T-helper 2 cell (primary cell): ENCODE results near the gene ZNF799.
"Not testable (repeated sequence)": the region's sequence is repeated elsewhere in the genome, so short reads cannot be mapped to it uniquely, and the experiment has no call there.

Source experiments
- DNase-seq, 5 experiments: peaks; one replicate each; pipeline versions ENCODE4 v3.0.0 to v3.0.0-alpha.2; 2012 to 2022
- total RNA-seq, 2 donors: gene quantifications; one replicate each; lab custom pipeline; 2026; lab: John Stamatoyannopoulos, UW

Gene ZNF799
- 3.4 to 4.3 reads per million in 2 donors for total RNA-seq

DNA sequence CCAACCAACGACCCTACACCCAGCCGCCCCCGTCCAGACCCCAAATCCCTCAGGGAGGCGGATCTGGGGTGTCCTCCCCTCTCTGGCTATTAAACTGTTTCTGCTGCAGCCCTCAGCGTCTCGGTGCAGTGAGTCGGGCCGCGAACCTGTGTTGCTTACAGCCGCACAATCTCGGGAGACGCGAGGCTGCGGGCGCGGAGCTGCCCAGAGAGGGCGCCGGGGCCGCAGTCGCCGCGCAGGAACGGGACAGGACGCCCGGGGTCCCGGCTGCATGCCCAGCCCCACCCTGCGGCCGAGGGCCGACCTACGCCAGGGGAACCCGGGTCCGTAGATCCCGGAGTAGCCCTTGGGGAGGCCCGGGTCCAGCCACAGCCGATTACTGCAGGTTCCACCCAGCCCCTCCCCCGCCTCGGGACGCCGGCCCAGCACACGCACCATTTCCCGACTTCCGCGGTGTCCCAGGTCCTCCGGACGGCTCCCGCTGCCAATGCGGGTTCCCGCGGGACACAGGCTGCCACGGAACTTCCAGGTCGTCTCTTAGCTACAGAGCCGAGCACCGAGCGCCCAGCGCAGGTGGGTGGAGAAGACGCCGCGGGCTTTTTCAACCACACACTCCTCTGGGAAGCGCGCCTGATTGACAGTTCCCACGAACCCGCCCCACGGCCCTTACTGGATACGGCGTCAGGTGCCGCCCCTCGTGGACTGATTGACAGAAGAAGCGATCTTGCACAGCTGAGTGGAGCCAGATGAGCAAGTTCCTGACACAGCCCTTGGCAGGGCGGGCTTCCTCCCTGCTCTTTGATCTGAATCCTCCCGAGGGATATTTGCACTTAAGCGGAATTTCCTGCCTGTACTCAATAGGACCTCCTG, at the start of gene ZNF799:
TSS of gene ZNF799 (minus strand) at position 639 of the 870 bp plus-strand sequence. CDS start at position 438, 201 bp downstream.
- DNase-seq = peak; percentile 38 to 92 (median 70)

DNA sequence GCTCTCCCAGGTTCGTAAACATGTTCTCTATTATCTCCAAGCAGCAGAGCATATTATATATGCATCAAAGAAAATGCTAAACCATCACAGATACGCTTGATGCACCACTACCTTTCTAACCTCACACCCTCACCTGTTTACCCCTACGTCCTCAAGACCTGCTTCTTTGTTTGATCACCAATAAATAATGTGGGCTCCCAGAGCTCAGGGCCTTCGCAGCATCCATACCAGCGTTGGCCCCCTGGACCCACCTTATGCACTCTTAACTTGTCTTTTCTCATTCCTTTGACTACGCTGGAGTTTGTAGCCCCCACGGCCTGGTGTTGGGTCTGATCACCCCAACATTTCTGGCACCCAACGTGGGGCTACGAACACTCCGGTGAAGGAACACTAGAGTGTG, 49.8 kb upstream of the ZNF799 start:
- DNase-seq = no peak

DNA sequence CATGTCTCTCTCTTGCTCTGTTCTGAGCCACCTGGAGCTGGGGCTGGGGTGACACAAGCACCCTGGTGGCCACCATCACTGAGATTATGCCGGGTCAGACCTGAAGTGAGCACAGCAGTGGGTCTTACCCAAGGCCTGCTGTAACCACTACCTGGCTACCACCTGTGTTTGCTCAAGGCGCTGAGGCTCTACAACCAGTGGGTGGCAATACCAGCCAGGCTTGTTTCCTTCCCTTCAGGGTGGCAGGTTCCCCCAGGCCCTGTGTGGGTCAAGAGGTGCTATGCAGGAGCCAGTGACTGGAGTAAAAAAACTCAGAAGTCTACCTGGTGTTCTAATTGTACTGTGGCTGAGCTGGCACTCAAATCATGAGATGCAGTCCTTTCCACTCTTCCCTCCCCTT, 47.7 kb upstream of the ZNF799 start:
- no peak for DNase-seq

DNA sequence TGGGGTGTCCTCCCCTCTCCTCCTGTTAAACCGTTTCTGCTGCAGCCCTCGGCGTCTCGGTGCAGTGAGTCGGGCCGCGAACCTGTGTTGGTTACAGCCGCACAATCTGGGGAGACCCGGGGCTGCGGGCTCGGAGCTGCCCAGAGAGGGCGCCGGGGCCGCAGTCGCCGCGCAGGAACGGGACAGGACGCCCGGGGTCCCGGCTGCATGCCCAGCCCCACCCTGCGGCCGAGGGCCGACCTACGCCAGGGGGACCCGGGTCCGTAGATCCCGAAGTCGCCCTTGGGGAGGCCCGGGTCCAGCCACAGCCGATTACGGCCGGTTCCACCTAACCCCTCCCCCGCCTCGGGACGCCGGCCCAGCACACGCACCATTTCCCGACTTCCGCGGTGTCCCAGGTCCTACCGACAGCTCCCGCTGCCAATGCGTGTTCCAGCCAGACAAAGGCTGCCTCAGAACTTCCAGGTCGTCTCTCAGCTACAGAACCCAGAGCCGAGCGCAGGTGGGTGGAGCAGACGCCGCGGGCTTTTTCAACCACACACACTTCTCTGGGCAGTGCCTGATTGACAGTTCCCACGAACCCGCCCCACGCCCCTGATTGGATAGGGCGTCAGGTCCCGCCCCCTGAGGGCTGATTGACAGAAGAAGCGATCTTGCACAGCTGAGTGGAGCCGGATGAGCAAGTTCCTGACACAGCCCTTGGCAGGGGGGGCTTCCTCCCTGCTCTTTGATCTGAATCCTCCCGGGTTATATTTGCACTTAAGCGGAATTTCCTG, 39.7 kb upstream of the ZNF799 start, which contains the start of gene ZNF443:
TSS of gene ZNF443 (minus strand) at position 481 of the 776 bp plus-strand sequence. CDS start at position 374, 107 bp downstream.
- DNase-seq = peak; percentile 86 to 99 (median 97)

DNA sequence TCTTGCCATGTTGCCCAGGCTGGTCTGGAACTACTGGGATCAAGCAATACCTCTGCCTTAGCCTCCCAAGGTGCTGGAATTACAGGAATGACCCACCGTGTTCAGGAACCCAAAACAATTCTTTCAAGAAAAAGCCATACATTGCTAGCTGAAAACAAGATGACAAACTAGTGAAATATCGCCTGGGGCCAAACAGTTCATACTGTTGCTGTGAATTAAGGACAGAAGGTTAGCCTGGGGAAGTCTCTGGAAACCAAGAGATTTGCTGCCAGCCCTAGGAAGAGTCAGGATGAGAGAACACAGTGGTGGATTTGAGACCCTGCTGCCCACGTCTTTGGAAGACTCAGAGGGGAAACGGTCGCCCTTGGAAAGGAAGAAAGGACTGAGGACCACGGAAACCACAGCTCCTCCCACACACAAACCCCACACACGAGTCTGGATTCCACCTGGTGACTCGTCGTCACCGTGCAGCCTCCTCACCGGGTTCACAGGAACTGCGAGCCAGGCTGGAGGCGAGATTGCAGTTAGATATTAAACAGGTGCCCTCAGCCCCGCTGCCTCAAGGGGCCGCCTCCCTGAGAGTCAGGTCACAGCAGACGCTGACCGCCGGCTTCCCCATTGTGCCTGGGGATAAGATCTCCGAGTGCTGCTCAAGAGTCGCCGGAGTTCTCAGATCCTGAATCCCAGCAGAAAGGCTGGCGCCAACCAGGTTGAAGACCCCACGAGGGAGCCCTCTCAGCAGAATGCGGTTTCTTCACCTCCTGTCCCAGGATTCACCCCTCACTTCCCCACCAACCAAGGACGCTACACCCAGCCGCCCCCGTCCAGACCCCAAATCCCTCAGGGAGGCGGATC, 38.8 kb upstream of the ZNF799 start:
- peak in 3 of 5 experiments; percentile 31 to 57 (median 35) for DNase-seq

DNA sequence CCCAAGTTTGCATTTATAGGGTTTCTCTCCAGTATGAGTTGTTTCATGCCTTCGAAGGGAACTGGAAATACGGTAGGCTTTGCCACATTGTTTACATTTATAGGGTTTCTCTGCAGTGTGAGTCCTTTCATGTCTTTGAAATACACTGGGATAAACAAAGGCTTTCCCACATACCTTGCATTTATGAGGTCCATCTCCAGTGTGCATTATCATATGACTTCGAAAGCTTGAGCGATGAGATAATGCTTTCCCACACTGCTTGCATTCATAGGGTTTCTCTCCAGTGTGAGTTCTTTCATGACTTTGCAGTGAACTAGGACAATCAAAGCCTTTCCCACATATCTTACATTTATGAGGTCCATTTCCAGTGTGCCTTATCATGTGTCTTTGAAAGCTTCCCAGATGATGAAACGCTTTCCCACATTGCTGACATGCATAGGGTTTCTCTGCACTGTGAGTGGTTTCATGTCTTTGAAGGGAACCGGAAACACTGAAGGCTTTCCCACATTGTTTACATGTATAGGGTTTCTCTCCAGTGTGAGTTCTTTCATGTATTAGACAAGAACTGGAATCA, 29.7 kb upstream of the ZNF799 start:
- DNase-seq = peak in 1 of 5 experiments; percentile 3

DNA sequence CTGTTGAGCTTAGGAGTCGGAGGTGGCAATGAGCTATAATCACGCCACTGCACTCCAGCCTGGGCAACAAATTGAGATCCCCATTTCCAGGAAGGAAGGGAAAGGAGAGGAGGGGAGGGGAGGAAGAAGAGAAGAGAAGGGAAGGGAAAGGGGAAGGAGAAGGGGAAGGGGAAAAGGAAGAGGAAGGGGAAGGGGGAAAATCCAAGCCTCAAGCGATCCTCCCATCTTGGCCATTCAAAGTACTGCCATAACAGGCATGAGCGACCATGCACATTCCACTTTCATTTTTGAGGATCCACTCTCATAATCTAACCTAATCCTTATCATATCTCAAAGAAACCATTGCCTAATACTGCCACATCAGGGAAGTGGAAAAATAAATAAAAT, 24.8 kb upstream of the ZNF799 start:
- no peak for DNase-seq

DNA sequence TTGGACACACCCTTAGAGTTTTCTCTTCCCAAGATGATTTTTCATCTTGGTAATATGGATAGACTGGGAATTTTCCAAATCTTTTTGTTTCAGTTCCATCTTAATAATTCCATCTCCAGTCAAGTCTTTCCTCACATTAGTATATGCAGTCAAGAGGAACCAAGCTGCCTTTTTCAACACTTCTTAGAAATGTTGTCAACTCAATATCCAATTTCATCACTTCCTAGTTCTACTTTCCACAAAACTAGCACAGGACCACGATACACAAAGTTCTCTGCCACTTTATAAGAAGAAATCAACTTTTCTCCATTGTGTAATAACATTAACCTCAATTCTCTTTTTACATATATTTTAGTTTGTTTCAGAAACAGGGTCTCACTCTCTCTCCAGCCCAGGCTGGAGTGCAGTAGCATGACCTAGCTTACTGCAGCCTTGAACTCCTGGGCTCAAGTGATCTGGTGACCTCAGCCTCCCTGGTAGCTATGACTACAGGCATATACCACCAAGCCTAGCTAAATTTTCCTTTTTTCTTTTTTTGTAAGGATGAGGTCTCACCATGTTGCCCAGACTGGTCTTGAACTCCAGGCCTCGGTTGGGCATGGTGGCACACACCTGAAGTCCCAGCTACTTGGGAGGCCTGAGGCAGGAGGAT, 24.3 kb upstream of the ZNF799 start:
- DNase-seq = no peak

DNA sequence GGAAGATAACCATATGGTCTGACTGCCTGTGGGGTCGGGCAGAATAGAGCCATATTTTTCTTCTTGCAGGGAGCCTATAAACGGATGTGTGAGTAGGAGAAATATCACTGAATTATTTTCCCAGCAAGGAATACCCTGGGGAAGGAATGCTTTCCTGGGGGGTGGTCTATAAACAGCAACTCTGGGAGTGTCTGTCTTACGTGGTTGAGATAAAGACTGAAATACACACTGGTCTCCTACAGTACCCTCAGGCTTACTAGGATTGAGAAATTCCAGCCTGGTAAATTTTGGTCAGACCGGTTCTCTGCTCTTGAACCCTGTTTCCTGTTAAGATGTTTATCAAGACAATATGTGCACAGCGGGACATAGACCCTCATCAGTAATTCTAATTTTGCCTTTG, 16.2 kb upstream of the ZNF799 start:
- not testable (repeated sequence) for DNase-seq

DNA sequence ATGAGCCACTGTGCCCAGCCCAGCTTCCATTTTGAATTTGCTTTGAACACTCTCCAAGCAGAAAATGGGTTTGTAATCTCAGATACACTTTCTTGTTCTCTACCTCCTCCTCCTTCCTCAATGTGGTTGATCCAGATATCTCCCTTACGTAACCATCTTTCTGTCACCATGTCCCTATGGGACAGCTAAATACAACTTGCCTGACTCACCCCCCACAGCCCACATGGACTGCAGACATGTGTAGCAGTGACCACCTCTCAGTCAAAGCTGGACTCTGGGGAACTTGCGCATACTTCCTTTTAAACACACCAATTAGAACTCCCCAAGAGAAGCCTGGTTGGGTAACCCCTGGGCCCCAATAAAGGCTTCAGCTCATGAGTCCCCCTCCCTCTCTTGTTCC, 10.8 kb upstream of the ZNF799 start:
- DNase-seq = no peak

DNA sequence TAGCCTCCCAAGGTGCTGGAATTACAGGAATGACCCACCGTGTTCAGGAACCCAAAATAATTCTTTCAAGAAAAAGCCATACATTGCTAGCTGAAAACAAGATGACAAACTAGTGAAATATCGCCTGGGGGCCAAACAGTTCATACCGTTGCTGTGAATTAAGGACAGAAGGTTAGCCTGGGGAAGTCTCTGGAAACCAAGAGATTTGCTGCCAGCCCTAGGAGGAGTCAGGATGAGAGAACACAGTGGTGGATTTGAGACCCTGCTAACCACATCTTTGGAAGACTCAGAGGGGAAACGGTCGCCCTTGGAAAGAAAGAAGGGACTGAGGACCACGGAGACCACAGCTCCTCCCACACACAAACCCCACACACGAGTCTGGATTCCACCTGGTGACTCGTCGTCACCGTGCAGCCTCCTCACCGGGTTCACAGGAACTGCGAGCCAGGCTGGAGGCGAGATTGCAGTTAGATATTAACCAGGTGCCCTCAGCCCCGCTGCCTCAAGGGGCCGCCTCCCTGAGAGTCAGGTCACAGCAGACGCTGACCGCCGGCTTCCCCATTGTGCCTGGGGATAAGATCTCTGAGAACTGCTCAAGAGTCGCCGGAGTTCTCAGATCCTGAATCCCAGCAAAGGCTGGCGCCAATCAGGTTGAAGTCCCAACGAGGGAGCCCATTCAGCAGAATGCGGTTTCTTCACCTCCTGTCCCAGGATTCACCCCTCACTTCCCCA, 1.0 kb downstream of the ZNF799 start:
- peak in 3 of 5 experiments; percentile 1 to 22 (median 5) for DNase-seq

DNA sequence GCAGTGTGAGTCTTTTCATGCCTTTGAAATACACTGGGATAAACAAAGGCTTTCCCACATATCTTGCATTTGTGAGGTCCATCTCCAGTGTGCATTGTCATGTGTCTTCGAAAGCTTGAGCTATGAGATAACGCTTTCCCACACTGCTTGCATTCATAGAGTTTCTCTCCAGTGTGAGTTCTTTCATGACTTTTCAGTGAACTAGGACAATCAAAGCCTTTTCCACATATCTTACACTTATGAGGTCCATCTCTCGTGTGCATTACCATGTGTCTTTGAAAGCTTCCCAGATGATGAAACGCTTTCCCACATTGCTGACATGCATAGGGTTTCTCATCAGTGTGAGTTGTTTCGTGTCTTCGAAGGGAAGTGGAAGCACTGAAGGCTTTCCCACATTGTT, 9.9 kb downstream of the ZNF799 start:
- DNase-seq = not testable (repeated sequence)

DNA sequence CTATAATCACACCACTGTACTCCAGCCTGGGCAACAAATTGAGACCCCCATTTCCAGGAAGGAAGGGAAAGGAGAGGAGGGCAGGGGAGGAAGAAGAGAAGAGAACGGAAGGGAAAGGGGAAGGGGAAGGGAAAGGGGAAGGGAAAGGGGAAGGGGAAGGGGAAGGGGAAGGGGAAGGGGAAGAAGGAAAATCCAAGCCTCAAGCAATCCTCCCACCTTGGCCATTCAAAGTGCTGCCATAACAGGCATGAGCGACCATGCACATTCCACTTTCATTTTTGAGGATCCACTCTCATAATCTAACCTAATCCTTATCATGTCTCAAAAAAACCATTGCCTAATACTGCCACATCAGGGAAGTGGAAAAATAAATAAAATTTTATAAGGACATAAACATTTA, 14.7 kb downstream of the ZNF799 start:
- not testable (repeated sequence) for DNase-seq

DNA sequence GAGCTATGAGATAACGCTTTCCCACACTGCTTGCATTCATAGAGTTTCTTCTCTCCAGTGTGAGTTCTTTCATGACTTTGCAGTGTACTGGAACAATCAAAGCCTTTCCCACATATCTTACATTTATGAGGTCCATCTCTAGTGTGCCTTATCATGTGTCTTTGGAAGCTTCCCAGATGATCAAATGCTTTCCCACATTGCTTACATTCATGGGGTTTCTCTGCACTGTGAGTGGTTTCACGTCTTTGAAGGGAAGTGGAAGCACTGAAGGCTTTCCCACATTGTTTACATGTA, 20.7 kb downstream of the ZNF799 start:
- no peak for DNase-seq

DNA sequence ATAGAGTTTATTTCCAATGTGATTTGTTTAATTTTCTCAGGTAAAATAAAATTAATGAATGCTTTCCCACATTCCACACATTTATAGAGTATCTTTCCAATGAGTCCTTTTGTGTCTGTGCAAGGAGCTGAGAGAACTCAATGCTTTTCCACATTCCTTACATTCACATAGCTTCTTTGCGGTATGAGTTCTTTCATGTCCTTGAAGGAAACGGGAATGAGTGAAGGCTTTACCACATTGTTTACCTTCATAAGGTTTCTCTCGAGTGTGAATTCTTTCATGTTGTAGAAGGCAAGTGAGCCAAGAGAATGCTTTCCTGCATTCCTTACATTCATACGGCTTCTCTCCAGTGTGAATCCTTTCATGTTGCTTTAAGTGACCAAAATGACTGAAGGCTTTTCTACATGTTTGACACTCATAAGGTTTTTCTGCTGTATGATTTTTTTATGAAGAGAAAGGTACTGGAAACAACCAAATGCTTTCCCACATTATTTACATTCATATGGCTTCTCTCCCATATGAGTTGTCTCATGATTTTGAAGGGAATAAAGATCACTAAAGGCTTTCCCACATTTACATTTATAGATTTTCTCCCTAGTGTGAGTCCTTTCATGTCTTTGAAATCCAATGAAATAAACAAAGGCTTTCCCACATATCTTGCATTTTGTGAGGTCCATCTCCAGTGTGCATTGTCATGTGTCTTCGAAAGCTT, 21.2 kb downstream of the ZNF799 start:
- DNase-seq = no peak

DNA sequence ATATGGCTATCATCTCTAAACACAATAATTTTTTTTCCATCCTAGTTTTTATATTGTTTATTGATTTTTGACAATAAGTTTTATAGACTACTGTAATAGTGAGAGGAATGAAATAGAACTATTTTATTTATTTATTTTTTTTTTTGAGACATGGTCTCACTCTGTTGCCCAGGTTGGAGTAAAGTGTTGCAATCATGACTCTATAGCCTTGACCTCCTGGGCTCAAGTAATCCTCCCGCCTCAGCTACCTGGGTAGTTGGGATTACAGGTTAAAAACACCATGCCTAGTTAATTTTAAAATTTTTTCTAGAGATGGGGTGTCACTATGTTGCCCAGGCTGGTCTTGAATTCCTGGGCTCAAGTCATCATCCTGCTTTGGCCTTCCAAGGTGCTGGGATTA, 27.0 kb downstream of the ZNF799 start:
- DNase-seq = no peak

DNA sequence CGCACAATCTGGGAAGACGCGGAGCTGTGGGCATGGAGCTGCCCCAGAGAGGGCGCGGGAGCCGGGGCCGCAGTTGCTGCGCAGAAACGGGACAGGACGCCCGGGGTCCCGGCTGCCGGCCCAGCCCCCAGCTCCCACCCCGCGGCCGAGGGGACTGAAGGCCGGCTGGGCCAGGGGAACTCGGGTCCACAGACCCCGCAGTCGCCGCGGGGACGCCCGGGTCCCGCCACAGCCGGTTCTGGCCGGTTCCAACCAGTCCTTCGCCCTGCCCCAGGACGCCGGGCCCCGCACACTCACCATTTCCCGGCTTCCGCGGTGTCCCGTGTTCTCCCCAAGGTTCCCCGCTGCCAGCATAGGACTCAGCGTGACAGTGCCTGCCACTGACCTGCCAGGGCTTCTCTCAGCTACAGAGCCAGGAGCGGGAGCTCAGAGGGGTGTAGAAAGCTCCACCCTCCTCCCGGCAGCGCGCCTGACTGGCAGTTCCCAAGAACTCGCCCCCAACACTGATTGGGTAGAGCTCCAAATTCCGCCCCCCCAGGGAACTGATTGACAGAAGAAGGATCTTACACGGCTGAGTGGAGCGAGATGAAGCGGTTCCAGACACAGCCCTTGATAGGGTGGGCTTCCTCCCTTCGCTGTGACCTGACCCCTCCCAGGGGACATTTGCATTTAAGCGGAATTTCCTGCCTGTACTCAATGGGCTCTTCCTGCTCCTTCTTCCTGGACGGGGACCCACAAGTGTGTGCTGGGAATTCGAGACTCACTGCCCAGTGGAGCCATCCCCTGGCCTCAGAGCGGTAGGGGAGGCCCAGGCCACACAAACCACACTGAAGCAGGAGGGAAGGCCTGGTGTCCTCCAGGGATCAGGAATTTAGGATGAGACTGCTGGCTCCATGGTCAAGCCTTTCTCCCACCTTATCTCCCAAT, 35.6 kb downstream of the ZNF799 start, which contains the start of gene ZNF442:
TSS of gene ZNF442 (minus strand) at position 448 of the 927 bp plus-strand sequence. CDS start 2,052 bp downstream, outside the sequence.
- peak; percentile 37 to 86 (median 68) for DNase-seq

DNA sequence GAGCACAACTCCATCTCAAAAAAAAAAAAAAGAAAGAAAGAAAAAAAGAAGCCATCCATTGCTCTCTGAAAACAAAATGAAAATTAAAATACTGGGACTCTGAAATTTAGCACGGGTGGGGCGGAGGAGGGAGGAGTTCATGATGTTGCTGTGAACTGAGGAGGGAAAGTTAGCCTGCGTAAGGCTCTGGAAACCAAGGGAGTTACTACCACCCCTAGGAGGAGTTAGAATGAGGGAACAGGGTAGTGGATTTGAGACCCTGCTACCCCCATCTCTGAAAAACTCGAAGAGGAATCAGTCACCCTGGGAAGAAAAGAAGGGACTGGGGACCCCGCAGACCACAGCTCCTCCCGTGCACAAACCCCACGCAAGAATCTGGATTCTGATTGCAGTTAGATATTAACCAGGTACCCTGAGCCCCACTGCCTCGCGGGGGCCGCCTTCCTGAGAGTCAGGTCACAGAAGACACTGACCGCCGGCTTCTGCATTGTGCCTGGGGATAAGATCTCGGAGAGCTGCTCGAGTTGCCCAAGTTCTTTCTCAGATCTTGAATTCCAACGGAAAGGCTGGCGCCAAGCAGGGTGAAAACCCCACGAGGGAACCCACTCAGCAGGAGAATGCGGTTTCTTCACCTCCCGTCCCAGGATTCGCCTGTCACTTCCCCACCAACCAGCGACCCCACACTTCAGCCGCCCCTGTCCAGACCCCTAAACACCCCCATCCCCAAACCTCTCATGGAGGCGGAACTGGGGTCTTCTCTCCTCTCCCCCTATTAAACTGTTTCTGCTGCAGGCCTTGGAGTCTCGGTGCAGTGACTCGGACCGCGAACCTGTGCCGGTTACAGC, 36.5 kb downstream of the ZNF799 start:
- no peak for DNase-seq
